HG03196 (cell line): ENCODE measurements around the gene RNF180.
"Not testable (repeated sequence)": the region's sequence is repeated elsewhere in the genome, so short reads cannot be mapped to it uniquely, and the experiment has no call there.

Experiments
- ATAC-seq: cut with Tn5 transposase; IDR thresholded peaks from one replicate; pipeline ENCODE4 v1.9.1; 2021; ENCODE audit not compliant: unreplicated experiment

RNF180 gene

DNA sequence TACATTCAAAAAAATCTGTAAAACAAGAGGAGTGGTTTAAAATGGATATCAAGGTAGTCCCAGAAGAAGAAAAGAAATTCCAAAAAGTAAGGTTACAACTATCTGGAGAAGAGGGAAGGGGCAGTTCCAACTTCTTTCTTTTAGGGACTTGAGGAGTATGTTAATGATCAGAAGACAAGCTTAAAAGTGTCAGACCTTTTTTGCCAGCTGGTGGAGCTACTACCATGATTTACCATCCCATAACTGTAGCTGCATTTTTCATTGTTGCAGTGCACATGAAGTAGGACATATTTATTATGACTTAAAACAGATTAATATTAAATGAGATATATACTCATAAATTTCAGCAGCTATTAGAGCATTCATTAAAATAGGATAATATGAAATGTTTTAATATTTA lies 181.7 kb downstream of the RNF180 start:
- no peak for ATAC-seq

DNA sequence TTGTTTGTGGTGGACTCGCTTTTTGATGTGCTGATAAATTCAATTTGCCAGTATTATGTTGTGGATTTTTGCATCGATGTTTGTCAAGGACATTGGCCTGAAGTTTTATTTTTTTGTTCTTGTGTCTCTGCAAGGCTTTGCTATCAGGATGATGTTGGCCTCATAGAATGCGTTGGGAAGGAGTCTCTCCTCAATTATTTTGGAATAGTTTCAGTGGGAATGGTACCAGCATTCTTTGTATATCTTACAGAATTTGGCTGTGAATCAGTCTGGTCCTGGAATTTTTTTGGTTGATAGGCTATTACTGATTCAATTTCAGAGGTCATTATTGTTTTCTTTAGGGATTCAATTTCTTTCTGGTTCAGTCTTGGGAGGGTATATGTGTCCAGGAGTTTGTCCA lies 198.8 kb downstream of the RNF180 start:
- no peak for ATAC-seq

DNA sequence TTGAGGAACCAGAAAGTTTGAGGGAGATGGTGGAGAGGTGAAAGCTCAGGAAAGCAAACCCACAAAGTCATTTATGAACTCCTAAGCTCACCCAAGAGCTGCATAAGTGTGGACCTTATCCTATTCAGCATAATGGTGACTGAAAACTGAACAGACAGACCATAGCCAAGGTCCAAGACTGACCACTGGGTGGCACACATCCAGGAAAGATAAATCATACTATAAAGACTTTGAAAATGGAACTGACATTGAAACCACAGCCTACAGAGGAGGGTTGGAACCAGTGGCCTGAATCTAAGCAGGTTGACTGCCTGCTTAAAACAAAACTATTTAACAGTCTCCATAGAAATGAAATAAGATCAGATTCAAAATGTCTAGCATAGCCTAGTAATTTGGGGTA lies 219.1 kb downstream of the RNF180 start:
- no peak for ATAC-seq

DNA sequence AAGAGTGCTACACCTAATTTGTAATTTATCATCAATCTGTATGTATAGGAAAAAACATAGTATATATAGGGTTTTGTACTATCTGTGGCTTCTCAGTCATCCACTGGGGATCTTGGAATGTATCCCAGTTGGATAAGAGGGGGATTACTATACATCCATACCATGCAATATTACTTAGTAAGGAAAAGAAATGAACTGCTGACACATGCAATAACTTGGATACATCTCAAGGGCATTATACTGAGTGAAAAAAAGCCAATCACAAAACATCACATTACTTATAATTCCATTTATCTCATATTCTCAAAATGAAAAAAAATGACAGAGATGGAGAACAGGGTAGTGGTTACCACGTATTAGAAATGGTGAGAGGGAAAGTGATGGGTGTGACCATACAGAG lies 231.9 kb downstream of the RNF180 start:
- no peak for ATAC-seq

- not testable (repeated sequence) for ATAC-seq
Measured at GRCh38 chr5:64398735-64399134, 233.1 kb downstream of the RNF180 start.

GRCh38 chr5:64407103-64407825 lies 241.6 kb downstream of the RNF180 start:
- not testable (repeated sequence) for ATAC-seq

DNA sequence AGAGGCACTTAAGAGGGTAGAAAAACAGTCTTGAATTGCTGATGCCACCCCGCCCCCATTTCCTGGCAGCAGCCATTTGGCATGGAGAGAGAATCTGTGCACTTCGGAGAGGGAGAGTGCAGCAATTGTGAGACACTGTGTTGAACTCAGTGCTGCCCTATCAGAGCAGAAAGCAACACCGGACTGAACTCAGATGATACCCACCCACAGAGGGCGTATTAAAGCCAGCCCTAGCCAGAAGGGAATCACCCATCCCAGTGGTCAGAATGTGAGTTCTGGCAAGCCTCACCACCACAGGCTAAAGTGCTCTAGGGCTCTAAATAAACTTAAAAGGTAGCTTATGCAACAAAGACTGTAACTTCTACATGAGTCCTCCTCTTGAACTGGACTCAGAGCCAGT lies 251.7 kb downstream of the RNF180 start:
- ATAC-seq, result no peak

- ATAC-seq, result no peak
Measured at GRCh38 chr5:64418013-64418412, 252.4 kb downstream of the RNF180 start.
